Muscle layer of colon (tissue), 2 donors: ENCODE measurements around the gene GALNT9.

Experiments used
- H3K27ac ChIP-seq: one replicate; pipeline ENCODE4 v1.7.0; 2013; ENCODE audit warnings: low read depth, mild to moderate bottlenecking, low read length, moderate library complexity
- H3K27me3 ChIP-seq, 2 donors: one replicate each; pipeline ENCODE4 v1.7.0; 2013; ENCODE audit warnings: low read length in 2 of 2, mild to moderate bottlenecking in 2 of 2; ENCODE audit not compliant: insufficient read depth in 2 of 2, control insufficient read depth in 1 of 2
- H3K36me3 ChIP-seq: one replicate; pipeline ENCODE4 v1.7.0; 2013; ENCODE audit warnings: mild to moderate bottlenecking, low read length; ENCODE audit not compliant: insufficient read depth
- H3K4me1 ChIP-seq: one replicate; pipeline ENCODE4 v1.7.0; 2013; ENCODE audit warnings: mild to moderate bottlenecking, low read length; ENCODE audit not compliant: insufficient read depth
- H3K4me3 ChIP-seq, 2 donors: one replicate each; pipeline ENCODE4 v1.7.0; 2013; ENCODE audit warnings: low read length in 2 of 2, low read depth in 1 of 2, mild to moderate bottlenecking in 1 of 2, moderate library complexity in 1 of 2
- H3K9ac ChIP-seq: one replicate; pipeline ENCODE4 v1.7.0; 2013; ENCODE audit warnings: low read length
- H3K9me3 ChIP-seq: one replicate; pipeline ENCODE4 v1.7.0; 2013; ENCODE audit warnings: mild to moderate bottlenecking, low read length
- donor health status: abdominal sarcoma.
- donor health status: Adenocarcinoma of cecum.

Gene GALNT9

DNA sequence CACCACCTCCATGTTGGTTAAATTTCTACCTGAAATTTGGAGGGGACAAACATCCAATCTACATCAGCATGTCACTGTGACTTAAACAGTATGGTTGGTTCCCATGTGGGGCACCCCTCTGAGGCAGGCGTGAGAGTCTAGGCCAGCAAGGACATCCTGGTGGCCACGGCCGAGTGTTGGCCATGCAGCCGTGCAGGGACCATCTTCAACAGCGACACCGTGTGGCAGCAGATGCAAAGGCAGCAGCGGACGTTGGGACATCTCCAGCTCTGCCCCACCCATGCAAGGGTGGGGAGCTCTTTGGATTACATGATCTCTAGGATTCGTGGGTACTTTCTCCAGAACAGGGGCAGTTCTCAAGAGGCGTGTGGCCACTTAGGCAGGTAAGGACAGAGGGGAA lies 135.3 kb downstream of the GALNT9 start:
- H3K36me3 ChIP-seq = no peaks in the 10 kb centered on the region
- H3K27me3 ChIP-seq = no peaks in the 10 kb centered on the region
- H3K9me3 ChIP-seq = peaks cover 4% of the 10 kb centered on the region
- H3K4me1 ChIP-seq = peaks cover 9% of the 10 kb centered on the region
- H3K27ac ChIP-seq = no peak overlapping the region
- H3K4me3 ChIP-seq = no peak overlapping the region
- no peak overlapping the region for H3K9ac ChIP-seq

GRCh38 chr12:132191715-132192553 lies 137.5 kb downstream of the GALNT9 start:
- Histone ChIP-seq H3K4me3 (no peak overlapping the region), H3K9me3 (peaks cover 4% of the 10 kb centered on the region), H3K27ac (no peak overlapping the region), H3K36me3 (no peaks in the 10 kb centered on the region), H3K4me1 (peaks cover 9% of the 10 kb centered on the region), H3K9ac (no peak overlapping the region), H3K27me3 (no peaks in the 10 kb centered on the region)

DNA sequence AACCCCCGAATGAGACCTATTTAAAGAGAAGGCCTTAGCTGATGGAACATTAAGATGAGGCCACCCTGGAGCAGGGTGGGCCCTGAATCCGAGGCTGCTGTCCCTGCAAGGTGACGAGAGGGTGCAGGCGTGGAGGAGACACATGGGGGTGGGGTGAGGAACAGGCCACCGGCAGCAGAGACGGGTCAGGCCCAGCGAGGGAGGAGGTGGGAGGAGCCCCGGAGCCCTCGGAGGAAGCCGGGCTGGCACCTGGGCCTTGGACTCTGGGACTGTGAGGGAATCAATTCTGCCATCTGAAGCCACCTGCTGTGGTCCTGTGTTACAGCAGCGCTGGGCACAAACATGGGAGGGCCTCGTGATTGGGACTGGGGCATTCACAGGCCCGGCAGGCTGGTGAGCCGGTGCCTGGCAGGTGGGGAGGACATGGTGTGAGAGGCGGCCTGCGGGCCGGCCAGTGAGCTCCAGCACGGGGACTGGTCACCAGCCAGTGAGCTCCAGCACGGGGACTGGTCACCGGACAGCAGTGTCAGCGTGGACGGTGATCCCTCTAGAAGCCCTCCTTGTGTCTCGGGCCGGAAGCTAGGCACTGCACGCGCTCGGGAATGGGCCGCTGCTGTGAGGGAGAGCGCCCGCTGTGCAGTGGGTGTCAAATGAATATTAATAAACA lies 138.4 kb downstream of the GALNT9 start:
- H3K27ac ChIP-seq = no peak overlapping the region

DNA sequence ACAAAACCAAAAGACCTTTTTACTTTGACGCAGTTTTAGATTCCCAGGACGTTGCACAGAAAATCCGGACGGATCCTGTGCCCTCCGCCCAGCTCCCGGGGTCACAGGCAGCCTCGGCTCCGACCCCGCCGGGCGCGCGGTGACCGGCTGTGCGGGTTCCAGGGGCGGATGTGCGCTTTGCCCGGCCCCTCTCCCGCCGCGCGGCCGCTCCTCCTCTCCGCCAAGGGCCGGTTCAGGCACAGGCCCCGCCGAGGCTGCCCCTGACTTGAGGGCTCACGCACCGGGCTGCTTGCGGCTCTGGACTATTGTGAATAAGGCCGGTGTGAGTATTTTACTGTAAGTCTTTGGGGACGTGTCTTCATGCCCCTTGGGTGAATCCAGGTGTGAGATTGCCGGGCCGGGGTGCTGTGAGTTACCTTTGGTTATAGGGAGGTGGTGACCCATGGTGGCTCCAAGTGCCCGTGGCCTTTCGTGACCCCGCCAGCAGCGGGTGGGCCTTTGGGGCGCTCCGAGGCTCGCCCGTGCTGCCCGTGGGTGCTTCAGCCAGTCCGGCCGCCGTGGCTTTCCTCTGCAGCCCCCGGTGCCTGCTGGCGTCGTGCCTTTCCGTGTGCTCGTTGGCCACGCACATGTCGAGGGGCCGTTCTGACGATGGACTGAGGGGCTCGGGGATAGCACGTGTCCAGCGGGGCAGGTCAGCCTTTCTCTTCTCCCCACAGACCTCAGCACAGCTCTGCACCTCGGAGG lies 139.2 kb downstream of the GALNT9 start:
- Histone ChIP-seq H3K9me3 (peaks cover 4% of the 10 kb centered on the region), H3K4me1 (peaks cover 9% of the 10 kb centered on the region), H3K9ac (peak overlapping the region; percentile 33), H3K27ac (peak overlapping the region; percentile 38), H3K36me3 (no peaks in the 10 kb centered on the region), H3K4me3 (peak overlapping the region; percentile 39 to 72), H3K27me3 (no peaks in the 10 kb centered on the region)

More for the DNA sequence above, 138.4 kb downstream of the GALNT9 start:
- Histone ChIP-seq H3K9me3 (peaks cover 4% of the 10 kb centered on the region), H3K4me1 (peaks cover 9% of the 10 kb centered on the region), H3K4me3 (peak overlapping the region in 1 of 2 donors; percentile 23), H3K9ac (no peak overlapping the region), H3K27me3 (no peaks in the 10 kb centered on the region), H3K36me3 (no peaks in the 10 kb centered on the region)

DNA sequence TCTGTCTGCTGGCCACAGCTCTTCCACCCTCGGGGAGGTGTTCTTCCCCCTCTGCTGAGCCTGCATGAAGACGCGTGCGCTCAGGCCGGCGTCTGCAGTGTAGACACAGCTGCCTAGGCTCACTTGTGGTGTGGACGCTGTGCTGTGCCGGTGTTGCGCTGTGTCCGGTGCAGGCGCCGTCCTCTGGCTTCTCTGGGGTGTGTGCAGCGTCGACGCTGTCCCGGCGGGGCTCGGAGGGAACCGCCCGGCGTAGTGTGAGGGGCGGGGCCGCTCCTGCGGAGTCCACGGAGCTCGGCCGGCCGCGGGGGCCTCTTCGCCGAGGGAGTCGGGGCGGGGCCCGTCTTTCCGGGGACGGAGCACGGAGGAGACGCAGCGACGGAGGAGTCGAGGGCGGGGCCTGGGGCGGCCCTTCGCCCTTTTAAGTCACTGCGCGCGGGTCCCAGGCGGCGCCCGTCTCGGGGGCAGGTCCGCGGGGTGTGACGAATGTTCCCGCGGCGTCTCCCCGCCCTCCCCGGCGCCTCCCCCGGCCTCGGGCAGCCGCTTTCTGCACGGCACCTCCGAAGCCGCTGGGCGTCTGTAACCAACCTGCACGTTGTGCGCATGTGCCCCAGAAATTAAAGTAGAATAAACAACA lies 139.9 kb downstream of the GALNT9 start:
- H3K27ac ChIP-seq = peak overlapping the region; percentile 39
- peak overlapping the region; percentile 36 to 72 for H3K4me3 ChIP-seq
- no peaks in the 10 kb centered on the region for H3K36me3 ChIP-seq
- H3K4me1 ChIP-seq = peaks cover 9% of the 10 kb centered on the region
- H3K27me3 ChIP-seq = no peaks in the 10 kb centered on the region
- H3K9me3 ChIP-seq = peaks cover 4% of the 10 kb centered on the region
- peak overlapping the region; percentile 33 for H3K9ac ChIP-seq

DNA sequence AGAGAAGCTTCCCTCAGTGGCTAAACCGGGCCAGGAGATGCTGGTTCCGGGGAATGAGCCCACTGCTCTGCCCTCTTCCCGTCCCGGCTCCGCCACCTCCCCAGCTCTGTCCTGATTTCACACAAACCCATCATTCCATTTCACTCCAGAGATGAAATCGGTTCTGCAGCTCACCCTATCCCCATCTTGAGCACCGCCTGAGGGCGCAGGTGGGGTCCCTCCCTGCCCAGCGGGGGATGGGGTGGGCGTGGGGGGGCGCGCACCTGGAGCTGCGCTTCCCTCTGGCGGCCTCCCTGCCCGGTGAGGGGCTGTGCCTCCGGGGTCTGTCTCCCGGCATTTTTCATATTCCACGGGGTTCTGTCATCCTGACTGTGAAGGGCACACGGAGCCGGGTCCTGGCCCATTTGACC lies 140.5 kb downstream of the GALNT9 start:
- Histone ChIP-seq H3K9ac (no peak overlapping the region), H3K4me3 (peak overlapping the region; percentile 36 to 72), H3K27ac (peak overlapping the region; percentile 39), H3K36me3 (no peaks in the 10 kb centered on the region), H3K27me3 (no peaks in the 10 kb centered on the region), H3K4me1 (peaks cover 9% of the 10 kb centered on the region), H3K9me3 (no peaks in the 10 kb centered on the region)

- H3K27me3 ChIP-seq = no peaks in the 10 kb centered on the region
- H3K36me3 ChIP-seq = no peaks in the 10 kb centered on the region
- H3K9ac ChIP-seq = no peak overlapping the region
- H3K4me1 ChIP-seq = peaks cover 9% of the 10 kb centered on the region
- no peak overlapping the region for H3K27ac ChIP-seq
- H3K4me3 ChIP-seq = peak overlapping the region in 1 of 2 donors; percentile 72
- no peaks in the 10 kb centered on the region for H3K9me3 ChIP-seq
Measured at GRCh38 chr12:132188451-132188901, 140.9 kb downstream of the GALNT9 start.

- H3K27ac ChIP-seq = no peak overlapping the region
- no peaks in the 10 kb centered on the region for H3K27me3 ChIP-seq
Measured at GRCh38 chr12:132187646-132188450, 141.5 kb downstream of the GALNT9 start.

GRCh38 chr12:132186857-132187620 lies 142.3 kb downstream of the GALNT9 start:
- Histone ChIP-seq H3K27me3 (no peaks in the 10 kb centered on the region), H3K4me1 (peaks cover 9% of the 10 kb centered on the region), H3K36me3 (no peaks in the 10 kb centered on the region), H3K27ac (no peak overlapping the region), H3K9ac (no peak overlapping the region), H3K4me3 (no peak overlapping the region), H3K9me3 (no peaks in the 10 kb centered on the region)

More at GRCh38 chr12:132187646-132188450, 141.5 kb downstream of the GALNT9 start:
- Histone ChIP-seq H3K4me3 (no peak overlapping the region), H3K4me1 (peaks cover 9% of the 10 kb centered on the region), H3K9me3 (no peaks in the 10 kb centered on the region), H3K9ac (no peak overlapping the region), H3K36me3 (no peaks in the 10 kb centered on the region)
